MM.1S (cell line): Measurements from ENCODE around the gene OSR1.

Source experiments
- DNase-seq: peaks from one replicate; pipeline ENCODE4 v3.0.0-alpha.2; 2015
- H2AFZ ChIP-seq: fragments of 300-600 bp; sonication (generic); 2 replicates; pipeline ENCODE4 v1.6.0; 2016; ENCODE audit warnings: antibody characterized with exemption, low read length
- H3F3A ChIP-seq: fragments of 300-600 bp; sonication (generic); 2 replicates; pipeline ENCODE4 v1.6.1; 2016; ENCODE audit warnings: mild to moderate bottlenecking, antibody characterized with exemption, low read length, moderate library complexity, mixed read lengths; ENCODE audit not compliant: insufficient read depth
- H3K27ac ChIP-seq: fragments of 300-600 bp; sonication (generic); 2 replicates; pipeline ENCODE4 v1.5.1; 2016; ENCODE audit warnings: mild to moderate bottlenecking, low read length
- H3K27me3 ChIP-seq: fragments of 300-600 bp; sonication (generic); replicated peaks from 2 replicates; pipeline ENCODE4 v1.6.0; 2016; ENCODE audit warnings: low read length; ENCODE audit not compliant: insufficient read depth
- H3K36me3 ChIP-seq: fragments of 300-600 bp; sonication (generic); replicated peaks from 2 replicates; pipeline ENCODE4 v1.6.1; 2016; ENCODE audit warnings: mild to moderate bottlenecking, low read length, mixed read lengths; ENCODE audit not compliant: insufficient read depth
- H3K4me1 ChIP-seq: fragments of 300-600 bp; sonication (generic); 2 replicates; pipeline ENCODE4 v1.6.1; 2016; ENCODE audit warnings: low read length, mixed read lengths
- H3K4me2 ChIP-seq: fragments of 300-600 bp; sonication (generic); 2 replicates; pipeline ENCODE4 v1.6.0; 2016; ENCODE audit warnings: low read depth, low read length
- H3K4me3 ChIP-seq: fragments of 300-600 bp; sonication (generic); 2 replicates; pipeline ENCODE4 v1.5.1; 2016; ENCODE audit warnings: low read length, mixed read lengths
- H3K79me2 ChIP-seq: fragments of 300-600 bp; sonication (generic); 2 replicates; pipeline ENCODE4 v1.6.1; 2016; ENCODE audit warnings: mixed run types, low read length, mixed read lengths
- H3K9ac ChIP-seq: fragments of 300-600 bp; sonication (generic); 2 replicates; pipeline ENCODE4 v1.6.1; 2016; ENCODE audit warnings: low read length, mixed read lengths
- H3K9me2 ChIP-seq: fragments of 300-600 bp; sonication (generic); replicated peaks from 2 replicates; pipeline ENCODE4 v1.6.1; 2016; ENCODE audit warnings: mild to moderate bottlenecking, low read length, mixed read lengths; ENCODE audit not compliant: insufficient read depth
- H3K9me3 ChIP-seq: fragments of 300-600 bp; sonication (generic); replicated peaks from 2 replicates; pipeline ENCODE4 v1.6.1; 2016; ENCODE audit warnings: mild to moderate bottlenecking, low read length, mixed read lengths; ENCODE audit not compliant: insufficient read depth
- H4K20me1 ChIP-seq: fragments of 300-600 bp; sonication (generic); 2 replicates; pipeline ENCODE4 v1.6.1; 2016; ENCODE audit warnings: mild to moderate bottlenecking, low read length, moderate library complexity, mixed read lengths; ENCODE audit not compliant: insufficient read depth
- CTCF ChIP-seq: fragments of 300-600 bp; sonication (generic); IDR thresholded peaks from 2 replicates; pipeline ENCODE4 v1.5.1; 2016; ENCODE audit warnings: antibody characterized with exemption, low read length, mixed read lengths
- EZH2 ChIP-seq: fragments of 300-600 bp; sonication (generic); optimal IDR thresholded peaks from 2 replicates; pipeline ENCODE3; 2017; ENCODE audit warnings: low read depth, mild to moderate bottlenecking, antibody characterized with exemption, low read length, mixed read lengths
- EZH2phosphoT487 ChIP-seq: fragments of 300-600 bp; sonication (generic); IDR thresholded peaks from 2 replicates; pipeline ENCODE4 v1.6.1; 2018; ENCODE audit warnings: antibody characterized with exemption, low read length

The OSR1 gene

GRCh38 chr2:19321946-19322345, 36.5 kb downstream of the OSR1 start:
- H3K36me3 ChIP-seq: no peaks in the 10 kb centered on the region
- no peaks in the 10 kb centered on the region for H3F3A ChIP-seq
- H4K20me1 ChIP-seq: no peaks in the 10 kb centered on the region
- H3K9me2 ChIP-seq: no peaks in the 10 kb centered on the region
- no peak overlapping the region for H3K9ac ChIP-seq
- H3K27me3 ChIP-seq: no peaks in the 10 kb centered on the region
- TF ChIP-seq EZH2phosphoT487 (no peak), EZH2 (no peak), CTCF (no peak)
- no peak for DNase-seq
- H3K79me2 ChIP-seq: no peaks in the 10 kb centered on the region
- no peak overlapping the region for H3K4me3 ChIP-seq
- H3K9me3 ChIP-seq: no peaks in the 10 kb centered on the region
- no peak overlapping the region for H2AFZ ChIP-seq
- no peak overlapping the region for H3K4me2 ChIP-seq
- H3K27ac ChIP-seq: no peak overlapping the region
- H3K4me1 ChIP-seq: no peaks in the 10 kb centered on the region

GRCh38 chr2:19320813-19321212, 37.6 kb downstream of the OSR1 start:
- Histone ChIP-seq H4K20me1 (no peaks in the 10 kb centered on the region), H2AFZ (no peak overlapping the region), H3K9ac (no peak overlapping the region), H3K4me2 (no peak overlapping the region), H3F3A (no peaks in the 10 kb centered on the region), H3K79me2 (no peaks in the 10 kb centered on the region), H3K9me2 (no peaks in the 10 kb centered on the region), H3K36me3 (no peaks in the 10 kb centered on the region), H3K27ac (no peak overlapping the region), H3K9me3 (no peaks in the 10 kb centered on the region), H3K4me3 (no peak overlapping the region), H3K4me1 (no peaks in the 10 kb centered on the region), H3K27me3 (no peaks in the 10 kb centered on the region)
- TF ChIP-seq EZH2phosphoT487: no peak
- no peak for TF ChIP-seq EZH2
- no peak for TF ChIP-seq CTCF
- DNase-seq: no peak

GRCh38 chr2:19319698-19320097, 38.7 kb downstream of the OSR1 start:
- Histone ChIP-seq H3K27me3 (no peaks in the 10 kb centered on the region), H3K79me2 (no peaks in the 10 kb centered on the region), H3K4me1 (no peaks in the 10 kb centered on the region), H3K27ac (no peak overlapping the region), H3K36me3 (no peaks in the 10 kb centered on the region), H3F3A (no peaks in the 10 kb centered on the region), H4K20me1 (no peaks in the 10 kb centered on the region), H3K4me2 (no peak overlapping the region), H2AFZ (no peak overlapping the region), H3K4me3 (no peak overlapping the region), H3K9me3 (no peaks in the 10 kb centered on the region), H3K9ac (no peak overlapping the region), H3K9me2 (no peaks in the 10 kb centered on the region)
- TF ChIP-seq CTCF (no peak), EZH2phosphoT487 (no peak), EZH2 (no peak)
- no peak for DNase-seq
